ENCODE measurements around the gene CD80. TPM values are rescaled to one million over a fixed set of nuclear protein-coding genes. Genes with fewer than 3 reads are reported as not detected.
A peak's percentile ranks its signal among the peaks of the same experiment; 100 is the strongest.

Gene CD80, protein sequence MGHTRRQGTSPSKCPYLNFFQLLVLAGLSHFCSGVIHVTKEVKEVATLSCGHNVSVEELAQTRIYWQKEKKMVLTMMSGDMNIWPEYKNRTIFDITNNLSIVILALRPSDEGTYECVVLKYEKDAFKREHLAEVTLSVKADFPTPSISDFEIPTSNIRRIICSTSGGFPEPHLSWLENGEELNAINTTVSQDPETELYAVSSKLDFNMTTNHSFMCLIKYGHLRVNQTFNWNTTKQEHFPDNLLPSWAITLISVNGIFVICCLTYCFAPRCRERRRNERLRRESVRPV
- polyA plus RNA-seq, result under 1 TPM in 3 of 4 donors, not detected in 1; 0.21 to 0.53 (median 0.27) TPM
- long read RNA-seq, donor 1, result 0 reads
- long read RNA-seq, donor 2, result 0 reads
- long read RNA-seq, donor 3, result 0 reads
- long read RNA-seq, donor 4, result 0 reads
- long read RNA-seq, donor 5, result 0 reads
- long read RNA-seq, donor 6, partial matches to known transcripts, result 0 of 1 reads
- long read RNA-seq, donor 6, other reads (novel, unspliced or antisense), result 0 of 1 reads
- long read RNA-seq, donor 7, result 0 reads
- long read RNA-seq, donor 8, result 0 reads
- long read RNA-seq, donor 9, result 0 reads
- long read RNA-seq, donor 10, result 0 reads

DNA sequence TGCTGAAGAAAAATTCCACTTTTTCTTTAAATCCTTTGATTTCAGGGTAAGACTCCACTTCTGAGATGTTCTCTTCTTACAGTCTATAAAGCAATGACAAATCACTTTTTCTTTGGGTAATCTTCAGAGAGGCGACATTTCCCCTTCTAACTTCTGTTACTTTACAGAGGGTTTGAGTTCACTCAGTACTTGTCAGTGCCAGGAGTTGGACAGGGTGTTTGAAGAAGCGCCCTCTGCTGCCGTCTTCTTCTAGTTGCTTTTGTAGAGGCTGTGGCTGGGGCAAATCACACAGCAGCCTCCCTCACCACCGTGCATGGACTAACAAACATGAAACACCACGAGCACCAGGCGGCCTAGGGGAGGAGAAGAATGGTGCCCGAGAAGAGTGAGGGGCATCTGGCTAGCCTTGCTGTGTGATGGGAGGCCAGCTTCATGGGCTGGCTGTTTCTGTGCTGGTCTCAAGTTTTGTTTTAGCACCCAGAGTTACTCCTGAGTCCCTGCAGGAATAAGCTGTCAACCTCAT is at the start of gene CD80:
Gene CD80, minus strand, starts transcription at position 174 of the 523 bp plus-strand sequence. CDS start 1,886 bp downstream, outside the sequence.
- 6 to 21% (median 14%) methylated on average over 7 of the region's 7 CpGs for WGBS, 3 donors
- Histone ChIP-seq H3K4me3 (ENCODE audit: low read depth in 1 of 3, low read length in 3 of 3) (no peak within 1 kb of the TSS), H3K36me3 (ENCODE audit: control insufficient read depth in 3 of 3, insufficient read depth in 2 of 3, low read depth in 1 of 3, low read length in 3 of 3) (no peaks in the 10 kb centered on the region), H3K27ac (ENCODE audit: low read depth in 1 of 3, low read length in 2 of 3) (no peak within 1 kb of the TSS), H3K27me3 (ENCODE audit: control insufficient read depth in 3 of 3, insufficient read depth in 3 of 3, low read length in 3 of 3) (no peaks in the 10 kb centered on the region), H3K9me3 (ENCODE audit: control insufficient read depth in 2 of 2, insufficient read depth in 1 of 2, low read depth in 1 of 2, low read length in 1 of 2) (no peaks in the 10 kb centered on the region), H3K4me1 (ENCODE audit: control insufficient read depth in 3 of 3, insufficient read depth in 2 of 3, low read depth in 1 of 3, low read length in 2 of 3) (no peaks in the 10 kb centered on the region)
- DNase-seq, result peak; percentile 48 to 57
- no peak for FAIRE-seq

- DNase-seq (no peak), FAIRE-seq (no peak)
- Histone ChIP-seq H3K4me3 (ENCODE audit: low read depth in 1 of 3, low read length in 3 of 3) (no peak overlapping the region), H3K27me3 (ENCODE audit: control insufficient read depth in 3 of 3, insufficient read depth in 3 of 3, low read length in 3 of 3) (no peaks in the 10 kb centered on the region), H3K36me3 (ENCODE audit: control insufficient read depth in 3 of 3, insufficient read depth in 2 of 3, low read depth in 1 of 3, low read length in 3 of 3) (peaks cover 0 to 3% (median 0%) of the 10 kb centered on the region in 3 donors), H3K27ac (ENCODE audit: low read depth in 1 of 3, low read length in 2 of 3) (no peak overlapping the region), H3K9me3 (ENCODE audit: control insufficient read depth in 2 of 2, insufficient read depth in 1 of 2, low read depth in 1 of 2, low read length in 1 of 2) (no peaks in the 10 kb centered on the region), H3K4me1 (ENCODE audit: control insufficient read depth in 3 of 3, insufficient read depth in 2 of 3, low read depth in 1 of 3, low read length in 2 of 3) (no peaks in the 10 kb centered on the region)
- WGBS, 3 donors, result 87 to 90% (median 87%) methylated on average over 6 of the region's 6 CpGs
Observed at GRCh38 chr3:119608405-119609000, 49.1 kb upstream of the CD80 start.

DNA sequence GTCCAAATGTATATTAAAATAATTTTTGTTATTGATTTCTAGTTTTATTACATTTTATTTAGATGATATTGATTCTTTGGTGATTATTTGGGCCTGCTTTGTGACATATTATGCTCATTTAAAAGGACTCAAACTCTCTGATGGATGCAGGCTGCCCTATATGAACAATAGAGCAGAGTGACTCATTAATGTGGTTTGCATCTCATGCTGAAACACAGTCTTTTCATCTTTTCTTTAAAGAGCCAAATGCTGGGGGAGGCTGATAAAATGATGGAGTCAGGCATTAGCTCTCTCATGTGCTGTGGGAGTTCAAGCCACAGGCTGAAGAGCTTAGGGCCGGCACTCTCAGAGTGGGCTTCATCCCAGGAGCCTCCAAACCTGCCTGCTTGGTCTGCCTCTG is 45.5 kb upstream of the CD80 start:
- 70 to 84% (median 77%) methylated on average over 1 of the region's 1 CpG for WGBS, 3 donors
- no peak overlapping the region for H3K27ac ChIP-seq (ENCODE audit: low read depth in 1 of 3, low read length in 2 of 3)
- DNase-seq (no peak), FAIRE-seq (no peak)
- no peaks in the 10 kb centered on the region for H3K27me3 ChIP-seq (ENCODE audit: control insufficient read depth in 3 of 3, insufficient read depth in 3 of 3, low read length in 3 of 3)
- H3K9me3 ChIP-seq (ENCODE audit: control insufficient read depth in 2 of 2, insufficient read depth in 1 of 2, low read depth in 1 of 2, low read length in 1 of 2), result no peaks in the 10 kb centered on the region
- H3K4me3 ChIP-seq (ENCODE audit: low read depth in 1 of 3, low read length in 3 of 3), result no peak overlapping the region
- no peaks in the 10 kb centered on the region for H3K4me1 ChIP-seq (ENCODE audit: control insufficient read depth in 3 of 3, insufficient read depth in 2 of 3, low read depth in 1 of 3, low read length in 2 of 3)
- peaks cover 0 to 3% (median 0%) of the 10 kb centered on the region in 3 donors for H3K36me3 ChIP-seq (ENCODE audit: control insufficient read depth in 3 of 3, insufficient read depth in 2 of 3, low read depth in 1 of 3, low read length in 3 of 3)

GRCh38 chr3:119602676-119603075 is 43.3 kb upstream of the CD80 start:
- 64 to 90% (median 78%) methylated on average over 1 of the region's 1 CpG for WGBS, 3 donors
- Histone ChIP-seq H3K27me3 (ENCODE audit: control insufficient read depth in 3 of 3, insufficient read depth in 3 of 3, low read length in 3 of 3) (no peaks in the 10 kb centered on the region), H3K36me3 (ENCODE audit: control insufficient read depth in 3 of 3, insufficient read depth in 2 of 3, low read depth in 1 of 3, low read length in 3 of 3) (peaks cover 0 to 3% (median 0%) of the 10 kb centered on the region in 3 donors), H3K4me1 (ENCODE audit: control insufficient read depth in 3 of 3, insufficient read depth in 2 of 3, low read depth in 1 of 3, low read length in 2 of 3) (peaks cover 0 to 4% (median 0%) of the 10 kb centered on the region in 3 donors), H3K4me3 (ENCODE audit: low read depth in 1 of 3, low read length in 3 of 3) (no peak overlapping the region), H3K9me3 (ENCODE audit: control insufficient read depth in 2 of 2, insufficient read depth in 1 of 2, low read depth in 1 of 2, low read length in 1 of 2) (no peaks in the 10 kb centered on the region), H3K27ac (ENCODE audit: low read depth in 1 of 3, low read length in 2 of 3) (no peak overlapping the region)
- DNase-seq (no peak), FAIRE-seq (no peak)

- H3K4me1 ChIP-seq (ENCODE audit: control insufficient read depth in 3 of 3, insufficient read depth in 2 of 3, low read depth in 1 of 3, low read length in 2 of 3), result peaks cover 0 to 8% (median 0%) of the 10 kb centered on the region in 3 donors
- no peak overlapping the region for H3K27ac ChIP-seq (ENCODE audit: low read depth in 1 of 3, low read length in 2 of 3)
- FAIRE-seq (no peak), DNase-seq (no peak)
- WGBS, 3 donors, result 86 to 92% (median 91%) methylated on average over 3 of the region's 3 CpGs
- H3K9me3 ChIP-seq (ENCODE audit: control insufficient read depth in 2 of 2, insufficient read depth in 1 of 2, low read depth in 1 of 2, low read length in 1 of 2), result no peaks in the 10 kb centered on the region
- no peak overlapping the region for H3K4me3 ChIP-seq (ENCODE audit: low read depth in 1 of 3, low read length in 3 of 3)
- H3K27me3 ChIP-seq (ENCODE audit: control insufficient read depth in 3 of 3, insufficient read depth in 3 of 3, low read length in 3 of 3), result no peaks in the 10 kb centered on the region
- no peaks in the 10 kb centered on the region for H3K36me3 ChIP-seq (ENCODE audit: control insufficient read depth in 3 of 3, insufficient read depth in 2 of 3, low read depth in 1 of 3, low read length in 3 of 3)
Observed at GRCh38 chr3:119601154-119601553, 41.7 kb upstream of the CD80 start.

DNA sequence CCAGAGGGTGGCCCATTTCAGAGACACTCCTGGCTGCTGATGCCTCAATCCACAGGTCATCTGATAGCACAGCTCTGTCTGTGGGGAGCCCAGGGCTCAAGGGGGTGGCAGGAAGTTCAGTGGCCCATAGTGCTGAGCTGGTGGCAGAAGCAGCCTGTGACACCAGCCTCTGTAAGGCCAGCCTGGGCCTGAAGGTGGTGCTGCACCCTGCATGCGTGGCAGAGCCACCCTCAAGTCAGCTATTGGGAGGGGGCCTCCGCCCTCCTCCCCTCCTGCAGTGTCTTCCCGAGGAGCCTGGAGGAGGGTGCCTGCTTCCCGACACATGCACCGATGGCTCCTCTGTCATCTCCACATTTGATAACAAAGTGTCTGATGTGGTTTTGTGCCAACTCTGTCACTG is 41.3 kb upstream of the CD80 start:
- FAIRE-seq, result no peak
- H3K4me1 ChIP-seq (ENCODE audit: control insufficient read depth in 3 of 3, insufficient read depth in 2 of 3, low read depth in 1 of 3, low read length in 2 of 3), result peaks cover 0 to 8% (median 0%) of the 10 kb centered on the region in 3 donors
- H3K27me3 ChIP-seq (ENCODE audit: control insufficient read depth in 3 of 3, insufficient read depth in 3 of 3, low read length in 3 of 3), result no peaks in the 10 kb centered on the region
- no peak overlapping the region for H3K27ac ChIP-seq (ENCODE audit: low read depth in 1 of 3, low read length in 2 of 3)
- no peak overlapping the region for H3K4me3 ChIP-seq (ENCODE audit: low read depth in 1 of 3, low read length in 3 of 3)
- 63 to 72% (median 69%) methylated on average over 3 to 5 of the region's 5 CpGs for WGBS, 3 donors
- no peaks in the 10 kb centered on the region for H3K9me3 ChIP-seq (ENCODE audit: control insufficient read depth in 2 of 2, insufficient read depth in 1 of 2, low read depth in 1 of 2, low read length in 1 of 2)
- no peak for DNase-seq
- H3K36me3 ChIP-seq (ENCODE audit: control insufficient read depth in 3 of 3, insufficient read depth in 2 of 3, low read depth in 1 of 3, low read length in 3 of 3), result no peaks in the 10 kb centered on the region

DNA sequence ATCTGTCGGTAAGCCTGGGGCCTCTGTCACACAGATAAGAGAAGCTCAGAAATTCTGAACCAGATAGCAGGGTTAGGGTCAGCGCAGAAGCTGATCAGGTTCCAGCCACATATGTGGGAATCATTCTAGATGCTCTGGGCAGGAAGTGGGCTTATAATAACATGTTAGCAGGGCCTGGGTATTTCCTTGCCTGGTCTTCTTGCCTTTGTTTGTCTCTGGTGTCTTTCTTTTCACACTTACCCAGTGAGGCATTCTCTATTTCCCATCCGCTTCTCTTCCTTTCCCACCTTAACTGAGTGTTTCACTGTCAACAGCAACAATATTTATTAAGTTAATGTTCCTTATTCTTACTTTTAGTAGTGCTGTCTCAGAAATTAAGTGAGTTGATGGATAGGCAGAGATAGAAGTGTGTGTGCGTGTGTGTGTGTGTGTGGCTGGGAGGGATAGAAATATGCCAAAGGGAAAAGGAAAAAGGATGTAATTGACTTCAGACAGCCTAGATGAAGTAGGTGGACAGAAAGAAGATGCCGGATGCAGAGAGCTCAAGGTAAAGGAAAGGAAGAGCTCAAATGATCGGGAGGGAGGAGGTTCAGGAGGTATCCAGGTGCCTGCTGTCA is 40.3 kb upstream of the CD80 start:
- Histone ChIP-seq H3K27me3 (ENCODE audit: control insufficient read depth in 3 of 3, insufficient read depth in 3 of 3, low read length in 3 of 3) (no peaks in the 10 kb centered on the region), H3K9me3 (ENCODE audit: control insufficient read depth in 2 of 2, insufficient read depth in 1 of 2, low read depth in 1 of 2, low read length in 1 of 2) (no peaks in the 10 kb centered on the region), H3K4me3 (ENCODE audit: low read depth in 1 of 3, low read length in 3 of 3) (no peak overlapping the region), H3K4me1 (ENCODE audit: control insufficient read depth in 3 of 3, insufficient read depth in 2 of 3, low read depth in 1 of 3, low read length in 2 of 3) (peaks cover 0 to 8% (median 0%) of the 10 kb centered on the region in 3 donors), H3K27ac (ENCODE audit: low read depth in 1 of 3, low read length in 2 of 3) (no peak overlapping the region), H3K36me3 (ENCODE audit: control insufficient read depth in 3 of 3, insufficient read depth in 2 of 3, low read depth in 1 of 3, low read length in 3 of 3) (no peaks in the 10 kb centered on the region)
- FAIRE-seq, result no peak
- DNase-seq, result no peak
- 89 to 96% (median 91%) methylated on average over 6 of the region's 6 CpGs for WGBS, 3 donors

GRCh38 chr3:119598410-119599098 is 39.1 kb upstream of the CD80 start:
- H3K9me3 ChIP-seq (ENCODE audit: control insufficient read depth in 2 of 2, insufficient read depth in 1 of 2, low read depth in 1 of 2, low read length in 1 of 2), result no peaks in the 10 kb centered on the region
- H3K36me3 ChIP-seq (ENCODE audit: control insufficient read depth in 3 of 3, insufficient read depth in 2 of 3, low read depth in 1 of 3, low read length in 3 of 3), result no peaks in the 10 kb centered on the region
- H3K4me1 ChIP-seq (ENCODE audit: control insufficient read depth in 3 of 3, insufficient read depth in 2 of 3, low read depth in 1 of 3, low read length in 2 of 3), result peaks cover 0 to 8% (median 0%) of the 10 kb centered on the region in 3 donors
- H3K27ac ChIP-seq (ENCODE audit: low read depth in 1 of 3, low read length in 2 of 3), result peak overlapping the region in 1 of 3 donors; percentile 33
- WGBS, 3 donors, result 85 to 92% (median 91%) methylated on average over 1 of the region's 1 CpG
- FAIRE-seq, result no peak
- H3K4me3 ChIP-seq (ENCODE audit: low read depth in 1 of 3, low read length in 3 of 3), result no peak overlapping the region
- no peak for DNase-seq
- no peaks in the 10 kb centered on the region for H3K27me3 ChIP-seq (ENCODE audit: control insufficient read depth in 3 of 3, insufficient read depth in 3 of 3, low read length in 3 of 3)

Data from small intestine (tissue), 16 donors.